ENCODE results near the gene SORBS2. TPM values are rescaled to one million over a fixed set of nuclear protein-coding genes. Genes with fewer than 3 reads are reported as not detected.

SORBS2 gene
- total RNA-seq, 1 donor from 2014 or later: 60.4 TPM

DNA sequence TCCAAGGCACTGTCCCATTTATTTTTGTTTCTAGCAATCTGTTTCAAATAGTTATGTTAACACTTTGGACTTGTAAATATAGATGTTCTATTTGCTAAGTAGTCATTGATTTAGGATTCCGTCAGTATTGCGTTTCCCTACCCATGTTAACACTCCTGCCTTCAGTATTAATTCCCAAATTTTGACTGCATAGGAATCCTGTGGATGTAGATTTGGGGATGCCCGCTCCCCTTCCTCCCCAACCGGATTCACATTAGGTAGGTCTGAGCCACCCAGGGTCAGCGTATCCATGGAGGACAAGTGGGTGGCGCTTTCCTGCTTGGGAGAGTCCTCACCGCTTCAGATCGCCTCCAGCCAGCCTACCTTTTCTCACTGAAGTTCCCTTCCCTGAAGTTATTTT is 1.1 kb upstream of the SORBS2 start:
- no peak for TF ChIP-seq POLR2A (IDR thresholded peaks at IDR 0.05)
- no peaks in the 10 kb centered on the region for H3K9me3 ChIP-seq
- H3K4me1 ChIP-seq: no peaks in the 10 kb centered on the region
- no peak overlapping the region for H3K27ac ChIP-seq
- intact Hi-C loops (cut with DNase I): no loop called here
- H3K4me3 ChIP-seq: no peak overlapping the region
- DNase-seq (ENCODE audit: extremely low spot score in 2 of 2): no peak
- no peaks in the 10 kb centered on the region for H3K27me3 ChIP-seq
- no peaks in the 10 kb centered on the region for H3K36me3 ChIP-seq

DNA sequence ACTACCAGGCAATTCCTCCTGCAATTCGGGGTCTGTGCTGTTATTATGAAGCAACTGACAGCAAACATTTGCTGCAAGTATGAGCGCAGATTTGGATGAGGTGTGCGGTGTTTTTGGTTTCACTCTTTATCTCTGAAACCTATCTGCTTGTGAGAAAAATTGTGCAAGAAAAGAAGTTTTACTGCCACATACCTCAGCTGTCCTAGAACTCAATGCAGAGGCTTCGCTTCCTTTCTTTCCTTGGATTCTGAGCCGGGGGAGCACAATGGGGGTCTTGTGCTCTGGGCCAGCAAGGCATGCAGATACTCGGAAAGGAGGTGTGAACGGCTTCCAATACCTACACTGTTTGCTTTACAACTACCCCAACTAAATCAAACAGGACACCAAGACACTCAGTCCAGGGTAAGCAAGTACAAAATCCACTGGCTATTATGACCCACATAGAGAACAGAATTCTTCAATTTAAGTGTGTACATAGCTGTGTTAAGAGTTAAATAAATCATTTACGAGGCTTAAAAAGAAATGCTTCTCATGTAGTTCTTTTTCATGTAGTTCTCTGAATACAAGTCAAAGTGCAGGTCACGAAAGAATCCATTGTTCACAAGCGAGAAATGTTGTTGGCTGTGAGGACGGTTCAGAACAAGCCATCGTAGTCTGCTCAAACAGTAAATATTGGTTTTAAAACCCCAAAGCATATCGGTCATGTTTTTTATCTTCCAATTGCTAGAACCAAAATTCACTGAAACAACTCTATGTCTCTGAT is 1.1 kb downstream of the SORBS2 start:
- peak overlapping the region; percentile 16 for H3K27ac ChIP-seq
- H3K36me3 ChIP-seq: no peaks in the 10 kb centered on the region
- peak overlapping the region; percentile 37 to 39 for H3K4me3 ChIP-seq
- H3K9me3 ChIP-seq: no peaks in the 10 kb centered on the region
- intact Hi-C loops (cut with DNase I): no loop called here
- H3K27me3 ChIP-seq: no peaks in the 10 kb centered on the region
- DNase-seq (ENCODE audit: extremely low spot score in 2 of 2): no peak
- TF ChIP-seq, protein P1, sequence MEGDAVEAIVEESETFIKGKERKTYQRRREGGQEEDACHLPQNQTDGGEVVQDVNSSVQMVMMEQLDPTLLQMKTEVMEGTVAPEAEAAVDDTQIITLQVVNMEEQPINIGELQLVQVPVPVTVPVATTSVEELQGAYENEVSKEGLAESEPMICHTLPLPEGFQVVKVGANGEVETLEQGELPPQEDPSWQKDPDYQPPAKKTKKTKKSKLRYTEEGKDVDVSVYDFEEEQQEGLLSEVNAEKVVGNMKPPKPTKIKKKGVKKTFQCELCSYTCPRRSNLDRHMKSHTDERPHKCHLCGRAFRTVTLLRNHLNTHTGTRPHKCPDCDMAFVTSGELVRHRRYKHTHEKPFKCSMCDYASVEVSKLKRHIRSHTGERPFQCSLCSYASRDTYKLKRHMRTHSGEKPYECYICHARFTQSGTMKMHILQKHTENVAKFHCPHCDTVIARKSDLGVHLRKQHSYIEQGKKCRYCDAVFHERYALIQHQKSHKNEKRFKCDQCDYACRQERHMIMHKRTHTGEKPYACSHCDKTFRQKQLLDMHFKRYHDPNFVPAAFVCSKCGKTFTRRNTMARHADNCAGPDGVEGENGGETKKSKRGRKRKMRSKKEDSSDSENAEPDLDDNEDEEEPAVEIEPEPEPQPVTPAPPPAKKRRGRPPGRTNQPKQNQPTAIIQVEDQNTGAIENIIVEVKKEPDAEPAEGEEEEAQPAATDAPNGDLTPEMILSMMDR (IDR thresholded peaks at IDR 0.05): no peak
- TF ChIP-seq POLR2AphosphoS5 (IDR thresholded peaks at IDR 0.05; ENCODE audit: insufficient read depth in 1 of 2, low read depth in 1 of 2) (no peak), POLR2A (IDR thresholded peaks at IDR 0.05) (no peak)
- no peaks in the 10 kb centered on the region for H3K4me1 ChIP-seq

DNA sequence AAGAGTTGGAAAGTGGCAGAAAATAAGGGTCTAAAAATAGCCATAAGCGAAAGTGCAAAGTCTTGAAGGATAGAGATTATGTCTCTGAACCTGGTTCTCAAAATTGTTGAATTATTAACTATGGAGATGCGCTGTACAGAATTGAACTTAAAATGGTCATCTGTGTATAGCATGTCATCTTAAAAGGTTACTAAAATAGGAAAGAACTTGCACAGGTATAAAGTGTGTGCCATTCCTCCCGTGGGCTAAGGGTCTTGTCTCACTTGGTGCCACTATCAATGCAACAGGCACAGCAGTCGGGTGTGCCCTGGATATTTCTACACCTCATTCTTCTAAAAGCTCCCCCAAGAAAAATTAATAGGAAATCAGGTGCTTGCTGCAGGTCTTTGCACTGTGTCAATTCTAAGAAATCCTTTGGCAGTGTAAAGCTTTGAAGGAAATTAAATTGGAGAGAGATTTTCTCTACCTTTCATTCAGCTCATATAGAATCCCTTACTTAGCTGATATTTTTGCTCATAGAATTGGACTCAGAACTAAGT is 2.4 kb downstream of the SORBS2 start:
- intact Hi-C loops (cut with DNase I): no loop called here
- no peak overlapping the region for H3K27ac ChIP-seq
- H3K4me3 ChIP-seq: peak overlapping the region in 1 of 2 donors; percentile 15

DNA sequence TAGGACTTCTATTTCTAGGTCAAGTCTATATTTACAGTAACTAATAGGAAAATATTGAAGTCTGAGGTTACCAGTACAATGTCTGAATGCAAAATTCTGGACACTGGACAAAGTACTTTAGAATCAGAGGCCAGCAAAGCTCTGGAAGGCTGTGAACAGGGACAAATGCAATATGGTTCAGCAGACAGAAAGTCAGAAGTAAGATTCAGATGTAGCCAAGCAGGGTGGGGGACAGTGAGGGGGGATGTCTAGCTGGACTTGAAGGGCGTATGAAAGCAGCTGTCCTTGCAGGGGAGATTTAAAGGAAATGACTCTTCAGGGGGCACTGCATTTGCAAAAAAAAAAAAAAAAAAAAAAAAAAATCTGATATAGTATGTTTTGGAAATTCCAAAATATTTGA is 2.9 kb downstream of the SORBS2 start:
- Histone ChIP-seq H3K4me1 (no peaks in the 10 kb centered on the region), H3K9me3 (no peaks in the 10 kb centered on the region), H3K4me3 (no peak overlapping the region), H3K27ac (no peak overlapping the region), H3K36me3 (no peaks in the 10 kb centered on the region), H3K27me3 (no peaks in the 10 kb centered on the region)
- TF ChIP-seq POLR2AphosphoS5 (IDR thresholded peaks at IDR 0.05; ENCODE audit: insufficient read depth in 1 of 2, low read depth in 1 of 2) (no peak), POLR2A (IDR thresholded peaks at IDR 0.05) (no peak)
- TF ChIP-seq, protein P1 (IDR thresholded peaks at IDR 0.05): no peak
- intact Hi-C loops (cut with DNase I): no loop called here
- DNase-seq (ENCODE audit: extremely low spot score in 2 of 2): no peak

More for the DNA sequence above, 2.4 kb downstream of the SORBS2 start:
- DNase-seq (ENCODE audit: extremely low spot score in 2 of 2): no peak
- Histone ChIP-seq H3K4me1 (no peaks in the 10 kb centered on the region), H3K36me3 (no peaks in the 10 kb centered on the region), H3K27me3 (no peaks in the 10 kb centered on the region), H3K9me3 (no peaks in the 10 kb centered on the region)
- TF ChIP-seq POLR2AphosphoS5 (IDR thresholded peaks at IDR 0.05; ENCODE audit: insufficient read depth in 1 of 2, low read depth in 1 of 2) (no peak), POLR2A (IDR thresholded peaks at IDR 0.05) (no peak)
- TF ChIP-seq, protein P1 (IDR thresholded peaks at IDR 0.05): no peak

DNA sequence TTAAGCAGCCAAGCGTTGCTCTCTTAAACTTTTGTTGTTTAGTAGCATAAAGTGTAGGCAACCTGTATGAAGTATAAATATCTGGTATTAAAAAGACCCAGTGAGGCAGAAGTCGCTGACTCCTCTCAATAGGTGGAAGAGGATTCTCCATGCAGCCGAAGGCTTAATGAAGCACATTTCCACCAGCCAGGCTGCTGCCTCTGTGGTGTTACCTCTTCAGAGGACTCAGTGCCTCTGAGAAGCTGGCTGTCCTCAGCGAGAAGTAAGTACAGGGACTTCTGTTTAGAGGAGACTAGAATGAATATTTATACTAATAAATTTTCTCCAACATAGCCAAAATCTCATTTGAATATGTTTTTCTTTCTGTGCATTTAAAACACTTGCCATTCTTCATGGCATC is 6.0 kb downstream of the SORBS2 start:
- intact Hi-C loops (cut with DNase I): no loop called here
- H3K4me3 ChIP-seq: no peak overlapping the region

More for the DNA sequence above, 6.0 kb downstream of the SORBS2 start:
- DNase-seq (ENCODE audit: extremely low spot score in 2 of 2): no peak
- TF ChIP-seq POLR2A (IDR thresholded peaks at IDR 0.05) (no peak), POLR2AphosphoS5 (IDR thresholded peaks at IDR 0.05; ENCODE audit: insufficient read depth in 1 of 2, low read depth in 1 of 2) (no peak)
- TF ChIP-seq, protein P1 (IDR thresholded peaks at IDR 0.05): no peak
- H3K4me1 ChIP-seq: no peaks in the 10 kb centered on the region
- H3K27ac ChIP-seq: no peak overlapping the region
- no peaks in the 10 kb centered on the region for H3K9me3 ChIP-seq
- H3K27me3 ChIP-seq: no peaks in the 10 kb centered on the region
- H3K36me3 ChIP-seq: no peaks in the 10 kb centered on the region
